Gastrocnemius medialis (tissue), 4 donors: ENCODE data around the gene TRIM47. TPM values are rescaled to one million over a fixed set of nuclear protein-coding genes. Genes with fewer than 3 reads are reported as not detected.

ENCODE experiments used
- ATAC-seq, 2 donors: fragments of 150-250 bp; one replicate each; pipeline ENCODE4 v1.9.1; 2016
- DNase-seq, 2 donors: peaks; one replicate each; pipeline ENCODE4 v3.0.0-alpha.2; 2019
- H3K27ac ChIP-seq, 4 donors: fragments of 200-600 bp; sonication (generic); 1 replicate in 1 of 4; 2 replicates in 3 of 4; pipeline ENCODE4 v1.5.1; 2016 to 2018; ENCODE audit warnings: mild to moderate bottlenecking in 2 of 4, moderate library complexity in 1 of 4
- H3K27me3 ChIP-seq, 3 donors: fragments of 200-600 bp; sonication (generic) in 2 of 3; 1 replicate in 1 of 3; 2 replicates in 2 of 3; pipeline versions ENCODE4 v1.5.1 to v1.6.0; 2016 to 2019; ENCODE audit warnings: mild to moderate bottlenecking in 1 of 3, moderate library complexity in 1 of 3
- H3K36me3 ChIP-seq, 2 donors: fragments of 200-600 bp; sonication (generic) in 1 of 2; one replicate each; pipeline ENCODE4 v1.5.1; 2017 to 2018
- H3K4me1 ChIP-seq, 2 donors: fragments of 200-600 bp; sonication (generic) in 1 of 2; one replicate each; pipeline ENCODE4 v1.5.1; 2016 to 2017; ENCODE audit warnings: mild to moderate bottlenecking in 2 of 2
- H3K4me3 ChIP-seq, 4 donors: fragments of 200-600 bp; sonication (generic) in 3 of 4; 1 replicate in 1 of 4; 2 replicates in 3 of 4; pipeline ENCODE4 v1.5.1; 2016 to 2019; ENCODE audit warnings: mild to moderate bottlenecking in 2 of 4
- H3K9me3 ChIP-seq, 3 donors: fragments of 200-600 bp; sonication (generic) in 2 of 3; 1 replicate in 1 of 3; 2 replicates in 2 of 3; pipeline ENCODE4 v1.5.1; 2016 to 2019
- POLR2A ChIP-seq, 2 donors: fragments of 450-650 bp; IDR thresholded peaks; one replicate each; pipeline ENCODE4 v1.6.1; 2017; ENCODE audit warnings: antibody characterized with exemption in 2 of 2, mild to moderate bottlenecking in 2 of 2, moderate library complexity in 2 of 2
- in situ Hi-C, 4 donors: fragments of 200-750 bp; cut with MboI; loops; one replicate each; pipeline versions ENCODE4 v1.15.0 to v1.8.0; 2017; ENCODE audit warnings: low sequenced_read_pairs in 4 of 4
- intact Hi-C: fragments of 100-400 bp; cut with DNase I; formaldehyde crosslinking; loops from one replicate; pipeline ENCODE4 v1.15.1; 2023; ENCODE audit warnings: low total_unique reads
- total RNA-seq, 4 donors: library from RNA; depleted of rRNA; stranded (reverse); fragments of >200 nt; gene quantifications; one replicate each; pipeline versions ENCODE4 v1.1.0 to v1.2.3, GENCODE V29; 2016

TRIM47 gene
- total RNA-seq, 4 donors from 2014 or later, result 9.5 to 18.4 (median 15.5) TPM

- in situ Hi-C loops (no loop called here), intact Hi-C loops (loop anchor here (5.0 kb wide), 1 partner anchor 32 kb away; no protein-coding TSS in a partner anchor)
- DNase-seq (no peak), ATAC-seq (no peak)
- peak overlapping the region in 1 of 4 donors; percentile 26 for H3K27ac ChIP-seq
- peaks cover 15 to 17% of the 10 kb centered on the region in 2 donors for H3K4me1 ChIP-seq
- no peaks in the 10 kb centered on the region for H3K9me3 ChIP-seq
- peaks cover 0 to 51% of the 10 kb centered on the region in 2 donors for H3K36me3 ChIP-seq
- no peak overlapping the region for H3K4me3 ChIP-seq
- H3K27me3 ChIP-seq, result no peaks in the 10 kb centered on the region
- TF ChIP-seq POLR2A (IDR thresholded peaks at IDR 0.05), result no peak
Measured at GRCh38 chr17:75824666-75825065, 53.7 kb downstream of the TRIM47 start.

Other genes with a start within 250 kb of the TRIM47 start
- gene SMIM5, start 245.1 kb downstream of the TRIM47 start, total RNA-seq, result under 1 TPM in 1 of 4 donors, not detected in 3; 0.22 TPM
- 10 to 100 TPM in 1 of 4 donors, 1 to 10 TPM in 3; 5.3 to 17.5 (median 7.4) TPM for gene RECQL5, start 211.4 kb downstream of the TRIM47 start, total RNA-seq
- 10 to 100 TPM; 42.0 to 64.0 (median 50.1) TPM for gene SAP30BP, start 211.2 kb downstream of the TRIM47 start, total RNA-seq
- 10 to 100 TPM in 1 of 4 donors, 1 to 10 TPM in 3; 3.6 to 20.2 (median 6.3) TPM for gene ITGB4, start 157.1 kb downstream of the TRIM47 start, total RNA-seq
- gene GALK1, start 113.4 kb downstream of the TRIM47 start, total RNA-seq, result 10 to 100 TPM in 2 of 4 donors, 1 to 10 TPM in 2; 8.7 to 18.3 (median 11.0) TPM
- 10 to 100 TPM; 10.4 to 19.2 (median 13.1) TPM for gene UNK, start 93.8 kb downstream of the TRIM47 start, total RNA-seq
- gene UNC13D, start 34.2 kb downstream of the TRIM47 start, total RNA-seq, result 1 to 10 TPM; 1.3 to 9.4 (median 4.6) TPM
- 100 to 1,000 TPM; 129 to 259 (median 148) TPM for gene WBP2, start 23.2 kb downstream of the TRIM47 start, total RNA-seq
- 10 to 100 TPM; 16.5 to 26.1 (median 22.3) TPM for gene TRIM65, start 18.4 kb upstream of the TRIM47 start, total RNA-seq
- 10 to 100 TPM; 29.9 to 86.7 (median 53.1) TPM for gene MRPL38, start 26.3 kb upstream of the TRIM47 start, total RNA-seq
- gene FBF1, start 62.5 kb upstream of the TRIM47 start, total RNA-seq, result 1 to 10 TPM; 2.5 to 6.4 (median 5.8) TPM
- 10 to 100 TPM; 64.8 to 96.6 (median 80.7) TPM for gene ACOX1, start 100.6 kb upstream of the TRIM47 start, total RNA-seq
- gene TEN1, start 100.7 kb upstream of the TRIM47 start, total RNA-seq, result 1 to 10 TPM; 4.2 to 9.2 (median 6.8) TPM
- 1 to 10 TPM in 2 of 4 donors, under 1 TPM in 2; 0.33 to 1.8 (median 1.1) TPM for gene CDK3, start 122.3 kb upstream of the TRIM47 start, total RNA-seq
- under 1 TPM in 2 of 4 donors, not detected in 2; 0.02 to 0.07 TPM for gene EVPL, start 148.7 kb upstream of the TRIM47 start, total RNA-seq
- 10 to 100 TPM; 33.0 to 76.7 (median 66.7) TPM for gene SRP68, start 193.9 kb upstream of the TRIM47 start, total RNA-seq
- gene GALR2, start 196.2 kb upstream of the TRIM47 start, total RNA-seq, result under 1 TPM in 1 of 4 donors, not detected in 3; 0.18 TPM
- not detected for gene ZACN, start 200.6 kb upstream of the TRIM47 start, total RNA-seq
- gene EXOC7, start 225.2 kb upstream of the TRIM47 start, total RNA-seq, result 10 to 100 TPM; 49.5 to 70.7 (median 53.9) TPM